GM18867 (cell line): ENCODE results near the gene MSH4.
"Not testable (repeated sequence)": the region's sequence is repeated elsewhere in the genome, so short reads cannot be mapped to it uniquely, and the experiment has no call there.

Experiments used
- ATAC-seq: cut with Tn5 transposase; IDR thresholded peaks from one replicate; pipeline ENCODE4 v1.9.1; 2021; ENCODE audit warnings: mild to moderate bottlenecking, moderate library complexity; ENCODE audit not compliant: unreplicated experiment

Gene MSH4

GRCh38 chr1:75932304-75932703 is 135.6 kb downstream of the MSH4 start, which contains the start of gene ASB17:
Gene ASB17 (minus strand): TSS chr1:75932404. CDS start chr1:75932291, 113 bp downstream.
- ATAC-seq, result no peak

DNA sequence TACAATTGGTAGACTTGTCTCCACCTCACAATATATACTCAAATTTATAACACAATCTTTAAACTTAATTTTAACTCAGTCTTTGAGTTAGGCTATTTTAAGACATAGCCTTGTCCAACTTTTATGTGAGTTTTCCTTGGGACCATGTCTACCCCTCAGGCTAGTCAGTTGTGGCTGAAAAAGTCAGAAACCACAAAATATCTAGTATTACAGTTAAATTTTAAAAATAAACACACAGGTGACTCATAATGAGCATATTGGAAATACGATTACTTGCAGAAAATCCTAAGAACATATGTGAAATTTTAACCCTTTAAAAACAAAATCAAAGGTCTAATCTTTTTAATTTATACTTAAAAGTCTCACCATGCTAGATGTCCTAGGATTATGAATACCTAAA is 140.4 kb downstream of the MSH4 start:
- ATAC-seq, result no peak

- not testable (repeated sequence) for ATAC-seq
Observed at GRCh38 chr1:75943037-75943436, 146.4 kb downstream of the MSH4 start.

DNA sequence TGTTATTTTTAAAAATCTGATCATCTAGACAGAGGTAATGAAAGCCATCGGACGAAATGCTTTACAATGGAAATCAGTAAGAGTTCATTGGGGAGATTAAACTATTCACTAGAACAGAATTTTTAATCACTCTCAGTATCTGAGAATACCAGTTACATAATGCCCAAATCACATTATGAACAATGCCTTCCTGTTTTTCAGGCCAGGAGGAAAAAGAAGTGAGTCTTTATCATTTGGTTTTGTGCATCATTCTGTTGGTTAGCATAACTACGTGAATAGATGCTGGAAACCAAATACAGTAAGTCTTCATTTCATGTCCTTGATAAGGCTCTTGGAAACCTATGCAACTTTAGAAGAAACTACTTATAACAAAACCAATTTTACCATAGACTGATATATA is 153.5 kb downstream of the MSH4 start:
- ATAC-seq, result no peak

GRCh38 chr1:75952016-75952415 is 155.3 kb downstream of the MSH4 start:
- no peak for ATAC-seq

- no peak for ATAC-seq
Observed at GRCh38 chr1:75953461-75953860, 156.8 kb downstream of the MSH4 start.

DNA sequence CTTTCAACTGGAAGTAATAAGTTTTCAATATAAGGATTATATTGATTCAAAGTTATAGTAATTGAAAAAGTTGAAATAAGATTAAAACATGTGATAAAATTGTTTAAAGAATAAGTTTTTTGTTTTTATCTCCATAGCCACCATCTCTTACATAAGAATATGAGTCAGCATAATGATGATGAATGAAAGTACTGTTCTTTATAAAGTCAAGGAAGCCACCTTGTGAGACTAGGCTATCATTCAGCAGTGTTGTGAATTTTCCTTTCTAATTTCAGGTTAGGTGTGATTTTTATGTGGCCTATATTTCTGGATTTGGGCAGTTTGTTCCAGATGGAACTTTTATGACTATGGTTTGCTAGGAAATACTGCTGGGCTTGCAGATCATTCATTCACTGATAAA is 157.9 kb downstream of the MSH4 start:
- ATAC-seq, result no peak
